Measurements from ENCODE around the gene CYB561D1.

Gene CYB561D1

GRCh38 chr1:109529881-109530456, 36.1 kb downstream of the CYB561D1 start:
- DNase-seq: peak in 5 of 51 donors; percentile 23 to 75 (median 61)

GRCh38 chr1:109530457-109531087, 36.7 kb downstream of the CYB561D1 start:
- peak in 25 of 51 donors; percentile 18 to 78 (median 47) for DNase-seq

GRCh38 chr1:109531380-109531779, 37.5 kb downstream of the CYB561D1 start:
- no peak for DNase-seq

GRCh38 chr1:109531826-109532364, 38.0 kb downstream of the CYB561D1 start:
- no peak for DNase-seq

- DNase-seq: peak; percentile 32 to 90 (median 72)
These were observed 38.7 kb downstream of the CYB561D1 start for GRCh38 chr1:109532365-109533136.

- no peak for DNase-seq
These were observed 40.5 kb downstream of the CYB561D1 start for GRCh38 chr1:109534307-109534858.

GRCh38 chr1:109535481-109535880, 41.6 kb downstream of the CYB561D1 start:
- DNase-seq: peak in 1 of 51 donors; percentile 54

- peak in 39 of 51 donors; percentile 13 to 82 (median 54) for DNase-seq
These were observed 42.1 kb downstream of the CYB561D1 start for GRCh38 chr1:109535971-109536491.

GRCh38 chr1:109537450-109538178, 43.7 kb downstream of the CYB561D1 start:
- no peak for DNase-seq

- no peak for DNase-seq
These were observed 45.1 kb downstream of the CYB561D1 start for GRCh38 chr1:109538827-109539555.

GRCh38 chr1:109539676-109540075, 45.8 kb downstream of the CYB561D1 start, which contains the start of gene GPR61:
GPR61 (plus strand) TSS chr1:109539872; CDS start chr1:109543023, 3,151 bp downstream.
- DNase-seq: peak in 22 of 51 donors; percentile 13 to 67 (median 31)

GRCh38 chr1:109541102-109541501, 47.2 kb downstream of the CYB561D1 start:
- peak in 10 of 51 donors; percentile 10 to 43 (median 20) for DNase-seq

GRCh38 chr1:109542657-109543056, 48.8 kb downstream of the CYB561D1 start:
- DNase-seq: no peak

- DNase-seq: no peak
These were observed 49.5 kb downstream of the CYB561D1 start for GRCh38 chr1:109543283-109543987.

GRCh38 chr1:109543988-109544735, 50.3 kb downstream of the CYB561D1 start:
- no peak for DNase-seq

- DNase-seq: peak in 45 of 51 donors; percentile 25 to 90 (median 72)
These were observed 52.6 kb downstream of the CYB561D1 start for GRCh38 chr1:109546311-109547109.

GRCh38 chr1:109547463-109548320, 53.8 kb downstream of the CYB561D1 start:
- DNase-seq: peak in 3 of 51 donors; percentile 28 to 66 (median 46)

Data from hypothalamus (tissue), 51 donors.